Activated naive CD4-positive, alpha-beta T cell treated with anti-CD3 and anti-CD28 coated beads, Interleukin-2, amount 10 ng/mL, durations not matched to agents 7 days and 5 days (primary cell): ENCODE results near the gene HCN3.
"Not testable (repeated sequence)": the region's sequence is repeated elsewhere in the genome, so short reads cannot be mapped to it uniquely, and the experiment has no call there.

Experiments
- CTCF ChIA-PET: fragments of 350-600 bp; sonication (Branson Sonifier 250); formaldehyde crosslinking; loops from one replicate; lab custom pipeline; 2021; ENCODE audit warnings: antibody characterized with exemption; lab: Charles Lee
- DNase-seq: peaks from one replicate; pipeline ENCODE4 v3.0.0-alpha.2; 2020
- H3K27ac Mint-ChIP-seq: one replicate; pipeline ENCODE4 v1.8.0; 2021; ENCODE audit warnings: mild to moderate bottlenecking, moderate library complexity, mixed read lengths
- H3K27me3 Mint-ChIP-seq: one replicate; pipeline ENCODE4 v1.8.0; 2021; ENCODE audit warnings: mild to moderate bottlenecking, mixed read lengths
- H3K36me3 Mint-ChIP-seq: one replicate; pipeline ENCODE4 v1.8.0; 2021; ENCODE audit warnings: mixed read lengths
- H3K4me1 Mint-ChIP-seq: one replicate; pipeline ENCODE4 v1.8.0; 2021; ENCODE audit warnings: mixed read lengths
- H3K4me3 Mint-ChIP-seq: one replicate; pipeline ENCODE4 v1.8.0; 2021; ENCODE audit warnings: mild to moderate bottlenecking, moderate library complexity, mixed read lengths
- H3K9me3 Mint-ChIP-seq: one replicate; pipeline ENCODE4 v1.8.0; 2021; ENCODE audit warnings: mixed read lengths

HCN3 gene

DNA sequence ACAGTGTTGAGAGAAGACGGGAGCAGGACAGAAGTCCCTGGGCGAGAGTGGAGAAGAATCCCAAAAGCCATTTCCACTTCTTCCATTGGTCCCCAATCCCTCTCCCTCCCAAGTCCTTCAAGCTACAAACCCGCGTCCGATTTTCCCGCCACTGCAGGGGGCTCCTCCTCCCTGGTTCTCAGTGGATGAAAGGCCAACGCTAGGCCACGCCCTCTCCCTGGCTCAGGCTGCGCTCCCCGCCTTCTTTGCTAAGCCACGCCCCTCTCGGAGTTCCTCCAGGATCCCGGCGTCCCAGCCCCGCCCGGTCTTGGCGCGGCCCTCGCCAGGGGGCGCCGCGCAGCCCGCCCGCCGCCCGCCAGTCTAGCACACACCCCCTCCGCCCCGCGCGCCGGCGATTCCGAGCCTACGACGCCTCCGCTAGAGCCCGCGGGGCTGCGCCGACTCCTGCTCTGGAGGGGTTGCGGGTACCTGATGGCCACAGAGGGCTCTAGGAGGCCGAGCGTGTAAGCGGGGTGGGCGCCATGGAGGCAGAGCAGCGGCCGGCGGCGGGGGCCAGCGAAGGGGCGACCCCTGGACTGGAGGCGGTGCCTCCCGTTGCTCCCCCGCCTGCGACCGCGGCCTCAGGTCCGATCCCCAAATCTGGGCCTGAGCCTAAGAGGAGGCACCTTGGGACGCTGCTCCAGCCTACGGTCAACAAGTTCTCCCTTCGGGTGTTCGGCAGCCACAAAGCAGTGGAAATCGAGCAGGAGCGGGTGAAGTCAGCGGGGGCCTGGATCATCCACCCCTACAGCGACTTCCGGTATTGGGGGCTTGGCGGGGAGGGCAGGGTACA lies at the start of gene HCN3:
Gene HCN3 (plus strand): TSS at position 394 of the 832 bp plus-strand sequence. CDS start 128 bp downstream, at position 522.
- peaks cover 8% of the 10 kb centered on the region for H3K36me3 Mint-ChIP-seq
- CTCF ChIA-PET, result interaction anchor here (0.6 to 4.9 kb wide), 4 partner anchors 26 to 529 kb away, joined by 3 to 26 read pairs (median 4); partner anchors contain the start of gene FDPS
- peaks cover 41% of the 10 kb centered on the region for H3K4me1 Mint-ChIP-seq
- peak within 1 kb of the TSS; percentile 26 for H3K27ac Mint-ChIP-seq
- peak within 1 kb of the TSS; percentile 68 for H3K4me3 Mint-ChIP-seq
- no peaks in the 10 kb centered on the region for H3K9me3 Mint-ChIP-seq
- DNase-seq, result peak; percentile 96
- peaks cover 26% of the 10 kb centered on the region for H3K27me3 Mint-ChIP-seq

- CTCF ChIA-PET, result interaction anchor here (1.1 to 6.9 kb wide), 5 partner anchors 16 to 54 kb away, joined by 4 to 69 read pairs (median 15); partner anchors contain the start of genes KRTCAP2, MTX1, THBS3 and TRIM46
- H3K27ac Mint-ChIP-seq, result peak overlapping the region; percentile 90
- H3K9me3 Mint-ChIP-seq, result no peaks in the 10 kb centered on the region
- peaks cover 17% of the 10 kb centered on the region for H3K36me3 Mint-ChIP-seq
- no peak for DNase-seq
- peak overlapping the region; percentile 88 for H3K4me3 Mint-ChIP-seq
- H3K4me1 Mint-ChIP-seq, result peaks cover 37% of the 10 kb centered on the region
- peaks cover 4% of the 10 kb centered on the region for H3K27me3 Mint-ChIP-seq
Measured at GRCh38 chr1:155228096-155228427, 49.2 kb upstream of the HCN3 start.

DNA sequence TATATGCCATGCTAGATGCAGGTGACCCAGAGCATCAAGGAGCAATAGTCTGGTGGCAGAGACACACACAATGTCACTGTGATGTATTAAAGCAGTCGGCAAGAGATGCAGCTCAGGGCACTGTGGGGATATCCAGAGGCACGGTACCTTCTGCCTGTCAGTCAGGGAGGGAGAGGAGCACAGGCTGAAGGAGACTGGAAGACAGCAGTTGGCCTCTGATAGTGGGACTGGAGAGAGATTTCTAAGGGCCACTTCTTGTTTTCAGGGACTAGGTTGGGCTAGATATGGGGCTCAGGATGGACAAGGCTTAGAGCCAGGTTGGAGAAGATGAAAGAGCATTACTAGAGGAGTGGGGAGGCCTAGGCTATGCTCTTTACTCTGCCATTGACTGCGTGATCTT lies 46.0 kb upstream of the HCN3 start:
- H3K9me3 Mint-ChIP-seq, H3K27ac Mint-ChIP-seq, DNase-seq, H3K27me3 Mint-ChIP-seq, H3K4me3 Mint-ChIP-seq, CTCF ChIA-PET: not testable (repeated sequence)
- Mint-ChIP-seq H3K36me3 (peaks cover 17% of the 10 kb centered on the region), H3K4me1 (peaks cover 28% of the 10 kb centered on the region)

DNA sequence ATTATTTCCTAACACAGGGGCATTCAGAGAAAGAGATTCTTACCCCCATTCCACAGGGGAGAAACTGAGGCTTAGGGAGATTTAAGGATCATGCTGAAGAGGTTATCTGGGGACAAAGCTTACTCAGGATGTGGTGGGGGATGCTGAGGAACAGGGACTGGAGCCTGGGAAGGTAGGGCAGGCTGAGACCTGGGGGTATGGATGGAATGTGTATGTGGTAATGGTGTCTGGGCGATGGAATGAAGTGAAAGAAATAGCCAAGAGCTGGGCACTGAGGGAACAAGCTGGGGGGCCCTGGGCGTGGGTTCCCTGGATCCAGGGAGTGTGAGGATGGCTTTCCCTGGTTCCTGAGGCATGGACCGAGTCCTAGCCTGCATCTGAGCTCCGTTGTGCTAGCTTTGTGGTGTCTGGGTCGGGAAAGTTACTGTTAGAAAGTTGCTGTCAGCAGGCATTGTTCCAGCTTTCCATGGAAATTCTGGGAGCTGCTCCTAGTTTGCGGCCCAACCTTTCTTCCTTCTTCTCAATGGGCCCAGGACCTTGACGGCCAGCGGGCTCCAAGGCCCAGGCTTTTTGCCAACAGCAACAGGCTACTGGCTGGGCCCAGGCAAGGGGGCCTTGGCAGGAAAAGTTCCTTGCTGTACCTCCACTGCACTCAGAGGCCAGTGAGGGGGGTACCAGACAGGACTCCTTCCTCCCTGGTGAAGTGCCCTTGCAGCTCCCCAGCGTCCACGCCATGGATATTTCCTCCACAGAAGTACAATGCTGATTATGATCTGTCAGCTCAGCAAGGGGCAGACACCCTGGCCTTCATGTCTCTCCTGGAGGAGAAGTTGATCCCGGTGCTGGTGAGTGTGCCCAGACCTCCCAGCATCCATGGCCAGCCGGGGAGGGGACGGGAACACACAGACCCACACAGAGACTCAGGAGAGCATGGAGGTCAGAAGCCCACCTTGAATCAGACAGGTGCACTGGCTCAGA lies 45.0 kb upstream of the HCN3 start:
- H3K36me3 Mint-ChIP-seq, result peaks cover 22% of the 10 kb centered on the region
- not testable (repeated sequence) for DNase-seq, H3K9me3 Mint-ChIP-seq, H3K27ac Mint-ChIP-seq, H3K4me3 Mint-ChIP-seq, H3K27me3 Mint-ChIP-seq
- CTCF ChIA-PET, result interaction anchor here (0.6 kb wide), 1 partner anchor 1397 kb away, joined by 4 read pairs; no protein-coding TSS in a partner anchor
- peaks cover 27% of the 10 kb centered on the region for H3K4me1 Mint-ChIP-seq

- H3K9me3 Mint-ChIP-seq, DNase-seq, H3K27ac Mint-ChIP-seq, CTCF ChIA-PET, H3K27me3 Mint-ChIP-seq, H3K4me3 Mint-ChIP-seq: not testable (repeated sequence)
- Mint-ChIP-seq H3K36me3 (peaks cover 24% of the 10 kb centered on the region), H3K4me1 (peaks cover 17% of the 10 kb centered on the region)
Measured at GRCh38 chr1:155233502-155233901, 43.8 kb upstream of the HCN3 start.

GRCh38 chr1:155235375-155235774 lies 41.9 kb upstream of the HCN3 start:
- Mint-ChIP-seq H3K4me1 (peaks cover 26% of the 10 kb centered on the region), H3K36me3 (peaks cover 24% of the 10 kb centered on the region), H3K27ac (peak overlapping the region; percentile 50)
- CTCF ChIA-PET, DNase-seq, H3K9me3 Mint-ChIP-seq, H3K4me3 Mint-ChIP-seq, H3K27me3 Mint-ChIP-seq: not testable (repeated sequence)

DNA sequence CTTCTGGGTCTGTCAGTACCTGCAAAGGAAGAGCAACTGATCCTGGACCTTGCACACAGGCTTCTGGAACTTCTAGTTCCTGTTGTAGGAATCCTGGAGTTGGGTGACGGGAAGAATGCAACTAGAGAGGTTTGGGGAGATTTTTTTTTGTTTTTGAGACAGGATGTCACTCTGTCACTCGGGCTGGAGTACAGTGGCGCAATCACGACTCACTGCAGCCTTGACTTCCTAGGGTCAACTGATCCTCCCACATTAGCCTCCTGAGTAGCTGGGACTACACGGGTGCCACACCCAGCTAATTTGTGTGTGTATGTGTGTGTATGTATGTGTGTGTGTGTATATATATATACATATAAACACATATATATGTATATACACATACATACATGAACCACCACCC lies 40.8 kb upstream of the HCN3 start:
- CTCF ChIA-PET, result no interaction called here
- Mint-ChIP-seq H3K4me1 (peaks cover 37% of the 10 kb centered on the region), H3K4me3 (no peak overlapping the region), H3K27ac (peak overlapping the region; percentile 25), H3K36me3 (peaks cover 28% of the 10 kb centered on the region), H3K27me3 (no peaks in the 10 kb centered on the region), H3K9me3 (no peaks in the 10 kb centered on the region)
- no peak for DNase-seq

DNA sequence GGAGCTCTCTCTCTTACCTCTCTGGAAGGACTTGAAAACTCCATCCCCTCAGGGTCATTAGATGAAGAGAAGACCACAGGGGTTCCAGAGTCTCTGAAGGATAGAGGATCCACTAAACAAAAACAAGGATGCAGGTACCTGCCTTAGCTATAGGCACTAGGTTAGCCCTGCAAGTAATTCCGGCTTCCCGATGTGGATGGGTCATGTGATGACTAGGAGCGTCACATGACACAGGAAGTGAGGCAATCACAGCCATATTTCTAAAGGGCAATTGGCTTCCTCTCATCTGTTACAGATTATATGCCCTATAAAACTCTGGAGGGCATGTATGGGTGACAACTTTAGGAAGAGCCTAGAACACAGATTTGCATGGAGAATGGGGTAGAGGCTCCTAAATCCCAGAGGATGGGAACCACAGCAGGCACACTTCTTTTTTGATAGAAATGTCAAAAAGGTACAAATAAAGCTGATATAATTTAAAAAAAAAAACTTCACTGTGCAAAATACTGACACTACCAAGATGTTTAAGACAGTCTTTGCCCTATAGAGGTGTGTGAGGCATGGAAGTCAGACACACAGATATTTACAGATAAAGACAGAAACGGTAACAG lies 36.1 kb upstream of the HCN3 start:
- peak; percentile 81 for DNase-seq
- CTCF ChIA-PET, result interaction anchor here (0.7 to 2.7 kb wide), 7 partner anchors 10 to 68 kb away, joined by 3 to 16 read pairs (median 4); partner anchors contain the start of gene KRTCAP2
- H3K4me1 Mint-ChIP-seq, result peaks cover 68% of the 10 kb centered on the region
- peak overlapping the region; percentile 82 for H3K4me3 Mint-ChIP-seq
- peaks cover 5% of the 10 kb centered on the region for H3K27me3 Mint-ChIP-seq
- peaks cover 1% of the 10 kb centered on the region for H3K9me3 Mint-ChIP-seq
- peaks cover 27% of the 10 kb centered on the region for H3K36me3 Mint-ChIP-seq
- H3K27ac Mint-ChIP-seq, result peak overlapping the region; percentile 84

- H3K4me3 Mint-ChIP-seq, result peak overlapping the region; percentile 82
Measured at GRCh38 chr1:155241841-155242264, 35.4 kb upstream of the HCN3 start.

GRCh38 chr1:155242805-155243358 lies 34.4 kb upstream of the HCN3 start:
- CTCF ChIA-PET, result interaction anchor here (0.9 to 2.3 kb wide), 2 partner anchors 36 to 500 kb away, joined by 3 to 10 read pairs; partner anchors contain the start of gene THBS3
- no peak for DNase-seq
- Mint-ChIP-seq H3K4me1 (peaks cover 64% of the 10 kb centered on the region), H3K4me3 (peak overlapping the region; percentile 79), H3K27ac (peak overlapping the region; percentile 95), H3K27me3 (peaks cover 5% of the 10 kb centered on the region), H3K36me3 (peaks cover 21% of the 10 kb centered on the region), H3K9me3 (peaks cover 1% of the 10 kb centered on the region)

More at GRCh38 chr1:155241841-155242264, 35.4 kb upstream of the HCN3 start:
- peaks cover 64% of the 10 kb centered on the region for H3K4me1 Mint-ChIP-seq
- CTCF ChIA-PET, result interaction anchor here (0.7 to 2.7 kb wide), 6 partner anchors 9 to 69 kb away, joined by 3 to 16 read pairs (median 4); partner anchors contain the start of gene KRTCAP2
- DNase-seq, result no peak
- peaks cover 25% of the 10 kb centered on the region for H3K36me3 Mint-ChIP-seq
- peaks cover 5% of the 10 kb centered on the region for H3K27me3 Mint-ChIP-seq
- H3K9me3 Mint-ChIP-seq, result peaks cover 1% of the 10 kb centered on the region
- H3K27ac Mint-ChIP-seq, result peak overlapping the region; percentile 84

DNA sequence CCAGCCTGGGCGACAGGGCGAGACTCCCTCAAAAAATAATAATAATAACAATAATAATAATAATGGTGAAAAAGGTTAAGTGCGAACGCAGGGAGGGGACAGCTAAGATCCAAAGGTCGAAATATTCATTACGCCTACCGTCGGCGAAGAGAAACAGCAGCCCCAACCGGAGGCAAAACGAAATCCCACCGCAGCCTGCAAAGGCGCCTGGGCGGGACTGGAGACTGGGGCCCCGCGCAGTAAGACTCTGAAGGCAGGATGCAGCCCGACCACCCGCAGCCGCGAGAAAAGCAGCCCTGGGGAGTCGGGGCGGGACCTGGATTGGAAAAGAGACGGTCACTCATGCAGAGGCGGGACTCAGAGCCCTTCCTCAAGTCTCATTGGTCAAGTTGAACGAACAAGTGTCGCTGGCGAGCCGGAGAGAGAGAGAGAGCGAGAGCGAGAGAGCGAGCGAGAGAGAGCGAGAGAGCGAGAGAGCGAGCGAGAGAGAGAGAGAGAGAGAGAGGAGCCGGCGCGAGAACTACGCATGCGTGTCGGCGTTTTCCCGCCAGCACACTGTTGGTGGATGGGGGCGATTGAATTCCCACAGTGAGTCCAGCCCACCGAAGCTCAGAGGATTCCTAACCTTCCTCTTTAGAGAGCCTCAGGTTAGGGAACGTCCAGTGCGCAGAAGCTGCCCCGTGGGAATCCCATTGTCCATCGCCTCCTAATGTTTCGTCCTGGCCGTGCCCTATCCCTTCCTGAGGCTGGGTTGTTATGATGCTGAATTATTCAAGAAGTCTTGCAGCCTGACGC lies 32.7 kb upstream of the HCN3 start:
- H3K4me3 Mint-ChIP-seq, result peak overlapping the region; percentile 79
- CTCF ChIA-PET, result interaction anchor here (0.8 to 2.3 kb wide), 5 partner anchors 16 to 348 kb away, joined by 3 to 10 read pairs (median 4); partner anchors contain the start of gene THBS3
- H3K4me1 Mint-ChIP-seq, result peaks cover 56% of the 10 kb centered on the region
- peaks cover 1% of the 10 kb centered on the region for H3K9me3 Mint-ChIP-seq
- peak; percentile 99 for DNase-seq
- peaks cover 16% of the 10 kb centered on the region for H3K36me3 Mint-ChIP-seq
- peaks cover 5% of the 10 kb centered on the region for H3K27me3 Mint-ChIP-seq
- peak overlapping the region; percentile 95 for H3K27ac Mint-ChIP-seq

DNA sequence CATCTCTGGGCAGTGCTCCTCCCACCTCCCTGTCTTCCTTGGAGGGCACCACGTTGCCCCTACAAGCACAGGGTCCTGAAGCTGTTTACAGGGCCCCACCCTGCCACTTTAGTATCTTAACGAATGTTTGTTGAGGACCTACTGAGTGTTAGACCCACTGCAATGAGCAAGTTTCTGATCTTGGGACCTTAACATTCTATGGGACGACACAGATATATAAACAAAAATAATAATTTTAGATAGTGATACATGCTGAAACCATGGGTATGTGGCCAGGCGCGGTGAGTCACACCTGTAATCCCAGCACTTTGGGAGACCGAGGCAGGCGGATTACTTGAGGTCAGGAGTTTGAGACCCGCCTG lies 32.1 kb upstream of the HCN3 start:
- H3K27me3 Mint-ChIP-seq, result peaks cover 5% of the 10 kb centered on the region
- peak overlapping the region; percentile 95 for H3K27ac Mint-ChIP-seq
- no peak for DNase-seq
- H3K9me3 Mint-ChIP-seq, result peaks cover 1% of the 10 kb centered on the region
- CTCF ChIA-PET, result interaction anchor here (0.8 to 2.3 kb wide), 4 partner anchors 38 to 347 kb away, joined by 3 to 10 read pairs (median 4); partner anchors contain the start of gene THBS3
- peaks cover 16% of the 10 kb centered on the region for H3K36me3 Mint-ChIP-seq
- H3K4me3 Mint-ChIP-seq, result peak overlapping the region; percentile 79
- H3K4me1 Mint-ChIP-seq, result peaks cover 55% of the 10 kb centered on the region
